Urothelium cell line (cell line): ENCODE measurements around the gene ADPGK.
"Not testable (repeated sequence)": the region's sequence is repeated elsewhere in the genome, so short reads cannot be mapped to it uniquely, and the experiment has no call there.

ENCODE experiments used
- DNase-seq: peaks from one replicate; pipeline ENCODE4 v3.0.0; 2011; ENCODE audit warnings: low spot score, mixed read lengths
- FAIRE-seq: peaks from 2 replicates; lab custom pipeline; 2011; peaks lifted over from hg19 to GRCh38; lab: Jason Lieb, UNC

Gene ADPGK

DNA sequence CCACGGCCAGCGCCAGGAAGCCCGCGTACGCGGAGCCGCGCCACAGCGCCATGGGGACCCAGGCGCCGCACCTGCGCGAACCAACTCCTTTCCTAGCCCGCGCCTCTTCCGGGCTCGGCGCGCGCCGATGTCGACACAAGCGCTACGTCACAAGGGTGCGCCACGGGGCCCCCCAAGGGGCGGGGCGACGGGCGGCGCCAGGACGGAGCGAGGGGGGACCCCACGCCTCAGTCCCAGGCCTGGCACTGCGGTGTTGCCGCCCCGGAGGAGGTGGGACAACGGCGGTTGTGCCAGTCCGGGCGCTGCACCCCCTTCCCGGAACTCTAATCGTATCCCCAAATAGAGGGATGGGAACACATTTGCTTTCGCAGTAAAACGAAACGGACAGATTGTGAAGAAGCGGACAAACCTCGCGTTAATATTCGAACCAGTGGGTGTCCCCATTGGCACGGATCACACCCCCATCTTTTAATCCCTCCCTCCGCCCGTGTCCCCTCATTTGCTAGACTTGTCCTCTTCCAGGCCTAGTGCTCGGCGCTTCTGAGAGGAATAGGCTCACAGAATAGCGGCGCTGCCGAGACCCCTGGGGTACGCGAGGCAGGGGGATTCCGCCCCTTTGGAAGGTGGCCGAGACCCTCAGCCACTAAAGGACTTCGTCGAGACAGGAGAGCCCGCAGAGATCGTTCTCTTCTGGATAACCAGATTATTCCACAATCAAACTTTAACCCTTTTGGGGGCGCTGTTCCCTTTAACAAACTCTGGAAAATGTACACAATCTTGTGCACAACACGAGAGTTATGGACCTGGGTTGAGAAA is at the start of gene ADPGK:
Gene ADPGK (minus strand): TSS at position 119 of the 816 bp plus-strand sequence. CDS start 67 bp downstream, at position 52.
- FAIRE-seq, result no peak

GRCh38 chr15:72827226-72827625 is 43.7 kb upstream of the ADPGK start:
- FAIRE-seq, result no peak
- DNase-seq, result no peak

More for the DNA sequence above, at the start of gene ADPGK:
- peak; percentile 91 for DNase-seq

DNA sequence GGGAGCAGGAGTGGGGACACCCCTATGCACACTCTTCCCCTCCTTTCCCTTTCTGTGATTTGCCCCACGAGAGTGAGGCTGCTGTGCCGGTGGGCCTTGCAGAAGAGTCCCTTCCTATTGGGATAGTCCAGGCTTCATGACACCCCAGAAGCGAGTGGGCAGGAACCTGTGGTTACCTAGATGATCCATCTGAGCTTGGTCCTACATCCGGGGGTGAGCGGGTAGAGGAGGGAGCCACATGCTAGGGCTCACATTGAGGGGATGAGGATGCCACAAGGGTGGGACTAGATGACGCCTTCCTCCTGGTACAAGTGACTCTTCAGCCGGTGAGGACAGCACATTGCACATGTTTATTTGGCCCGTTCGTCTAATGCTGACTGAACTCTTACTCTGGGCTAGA is 43.1 kb upstream of the ADPGK start:
- DNase-seq (no peak), FAIRE-seq (no peak)

DNA sequence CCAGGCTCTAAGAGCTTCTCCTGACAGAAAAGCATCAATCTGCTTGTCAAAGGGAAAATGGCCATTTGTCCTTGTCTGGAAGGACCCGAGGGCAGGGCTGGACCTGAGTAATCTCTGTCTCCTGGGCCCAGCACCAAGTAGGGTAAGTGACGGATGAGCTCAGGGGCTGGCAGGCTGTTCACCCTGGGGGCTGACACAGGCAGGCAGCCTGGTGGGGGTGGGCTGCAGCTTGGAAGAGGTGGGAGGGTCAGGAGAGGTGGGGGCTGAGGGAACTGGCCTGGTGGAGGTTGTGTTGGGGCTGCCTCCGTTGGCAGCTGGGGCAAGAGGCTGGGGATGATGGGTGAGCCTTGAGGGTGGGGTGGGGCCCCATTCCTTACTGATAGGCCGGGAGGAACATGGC is 42.3 kb upstream of the ADPGK start:
- FAIRE-seq, result no peak
- no peak for DNase-seq

GRCh38 chr15:72824781-72825180 is 41.2 kb upstream of the ADPGK start:
- DNase-seq, result no peak
- peak; percentile 9 for FAIRE-seq

- no peak for FAIRE-seq
- no peak for DNase-seq
These were observed 40.6 kb upstream of the ADPGK start for GRCh38 chr15:72824112-72824511.

- FAIRE-seq (no peak), DNase-seq (no peak)
These were observed 36.7 kb upstream of the ADPGK start for GRCh38 chr15:72820278-72820677.

DNA sequence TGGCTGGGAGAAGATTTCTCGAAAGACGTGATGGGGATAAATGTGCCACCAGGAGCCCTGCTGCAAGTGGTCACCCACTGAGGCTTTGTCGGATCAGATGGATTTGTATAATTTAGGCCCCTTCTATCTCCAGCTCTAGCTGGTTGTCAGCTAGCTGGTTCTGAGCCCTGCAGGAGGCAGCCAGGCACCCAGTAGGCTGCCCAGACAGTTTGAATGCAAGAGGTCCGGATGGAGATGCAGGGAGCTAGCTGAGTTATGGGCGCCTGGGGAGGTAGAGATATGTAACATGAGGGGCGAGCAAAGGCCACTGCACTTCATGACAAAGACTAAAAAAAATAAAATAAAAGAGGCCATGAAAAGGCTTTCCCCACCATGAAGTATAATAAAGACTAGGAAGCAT is 35.1 kb upstream of the ADPGK start:
- no peak for FAIRE-seq
- DNase-seq, result no peak

GRCh38 chr15:72813345-72814004 is 29.9 kb upstream of the ADPGK start:
- DNase-seq, result no peak
- FAIRE-seq, result no peak

DNA sequence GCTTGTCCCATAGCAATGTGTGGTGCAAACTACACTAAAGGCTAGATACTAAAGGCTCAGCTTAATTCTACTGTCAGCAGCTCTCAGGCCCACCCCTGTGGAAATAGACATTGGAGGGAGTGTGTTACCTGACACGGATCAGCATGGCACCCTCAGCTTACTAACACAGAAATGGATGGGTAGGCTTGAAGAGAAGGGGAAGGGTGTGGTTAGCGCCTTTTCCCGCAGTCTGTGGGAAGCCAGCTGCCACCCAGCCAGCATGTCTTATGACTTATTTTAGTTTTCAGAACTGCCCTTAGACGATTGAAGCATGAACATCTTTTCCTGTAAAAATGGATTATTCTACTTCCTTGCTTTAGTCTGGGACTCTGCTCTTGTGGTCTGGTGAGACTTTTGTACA is 25.8 kb upstream of the ADPGK start:
- no peak for FAIRE-seq
- no peak for DNase-seq

GRCh38 chr15:72807346-72807745 is 23.8 kb upstream of the ADPGK start:
- FAIRE-seq, DNase-seq: not testable (repeated sequence)

DNA sequence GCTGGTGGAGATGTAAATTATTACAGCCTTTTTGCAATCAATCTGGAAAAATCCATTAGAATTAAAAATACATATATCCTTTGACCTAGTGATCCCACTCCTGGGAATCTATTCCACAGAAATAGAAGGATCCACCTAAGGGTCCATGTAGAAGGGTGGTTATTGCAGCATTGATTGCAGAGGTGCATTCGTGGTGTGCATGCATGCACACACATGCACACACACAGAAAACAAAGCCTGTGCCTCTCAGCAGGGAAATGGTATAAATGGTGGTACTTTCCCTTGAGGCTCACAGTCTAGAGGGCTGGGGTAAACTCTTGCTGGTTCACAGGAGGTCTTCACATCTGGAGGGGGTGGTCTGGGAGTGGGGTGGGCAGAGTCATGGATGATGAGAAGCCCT is 19.4 kb upstream of the ADPGK start:
- FAIRE-seq (no peak), DNase-seq (no peak)

DNA sequence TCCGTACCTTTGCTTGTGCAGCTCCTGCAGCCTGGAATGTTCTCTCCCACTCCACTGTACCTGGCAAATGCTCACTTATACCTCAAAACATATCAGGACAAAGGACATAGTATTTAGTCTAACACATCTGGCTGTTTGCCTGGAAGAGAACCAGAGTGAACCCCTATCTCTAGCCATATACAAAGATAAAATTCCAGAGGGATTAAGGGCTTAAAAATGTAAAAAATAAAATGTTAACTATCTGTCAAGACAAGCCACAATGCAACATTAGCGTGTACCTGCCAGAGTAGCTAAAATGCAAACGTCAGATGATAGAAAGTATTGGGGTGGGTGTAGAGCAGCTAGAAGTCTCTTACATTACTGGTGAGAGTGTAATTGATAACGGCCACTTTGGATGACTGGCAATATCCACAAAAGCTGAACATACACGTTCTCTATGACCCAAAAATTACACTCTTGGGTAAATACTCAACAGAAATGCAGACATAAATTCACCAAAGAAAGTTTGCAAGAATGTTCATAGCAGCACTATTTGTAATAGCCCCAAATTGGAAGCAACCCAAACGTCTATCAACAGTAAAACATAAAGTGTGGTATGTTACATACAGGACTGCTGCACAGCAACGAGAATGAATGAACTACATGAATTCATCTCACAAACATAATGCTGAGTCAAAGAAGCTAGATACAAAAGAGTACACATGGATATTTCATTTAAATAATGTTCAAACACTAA is 18.2 kb upstream of the ADPGK start:
- no peak for FAIRE-seq

DNA sequence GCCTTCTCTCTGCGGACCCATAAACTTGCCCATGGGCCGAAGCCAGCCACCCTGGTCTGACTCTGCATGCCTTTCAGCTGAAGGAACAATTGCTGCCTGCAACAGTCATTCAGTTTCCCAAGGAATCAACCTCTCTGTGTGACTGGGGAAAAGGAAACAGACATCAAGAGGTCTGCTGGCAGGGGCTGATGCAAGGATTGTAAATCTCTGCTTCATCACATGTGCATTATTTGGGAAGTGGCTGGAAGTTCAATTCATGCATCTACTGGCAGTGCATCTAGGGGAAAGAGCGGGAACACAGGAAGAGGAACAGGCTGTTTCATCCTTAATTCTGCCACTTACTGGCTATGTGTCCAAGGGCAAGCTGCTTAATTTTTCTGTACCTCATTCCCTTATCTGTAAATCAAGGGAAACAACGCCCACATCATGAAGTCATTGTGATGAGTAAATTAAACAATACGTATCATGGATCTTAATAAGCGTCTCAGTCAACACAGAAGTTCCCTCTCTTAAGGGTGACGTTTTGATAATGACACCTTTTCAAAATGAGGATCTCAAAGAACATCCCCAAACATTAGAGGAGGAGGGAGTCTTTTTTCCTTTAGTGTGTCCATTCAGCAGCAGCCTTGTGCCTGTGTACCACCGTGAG is 17.4 kb upstream of the ADPGK start:
- DNase-seq (no peak), FAIRE-seq (no peak)

More for the DNA sequence above, 18.2 kb upstream of the ADPGK start:
- no peak for DNase-seq

DNA sequence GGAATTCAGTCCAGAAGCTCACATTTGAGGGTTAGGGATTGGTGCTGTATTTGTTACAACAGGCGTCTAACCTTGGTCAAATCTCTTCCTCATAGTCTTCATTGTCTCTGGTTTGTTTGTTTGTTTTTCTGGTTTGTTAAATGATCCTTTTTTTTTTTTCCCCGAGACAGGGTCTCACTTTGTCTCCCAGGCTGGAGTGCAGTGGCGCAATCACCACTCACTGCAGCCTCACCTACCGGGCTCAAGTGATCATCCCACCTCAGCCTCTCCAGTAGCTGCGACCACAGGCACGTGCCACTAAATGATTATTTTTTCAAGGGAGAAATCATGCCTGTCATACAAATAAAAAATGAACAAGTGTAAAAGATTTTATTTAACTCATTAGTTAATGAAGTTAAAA is 14.3 kb upstream of the ADPGK start:
- DNase-seq (no peak), FAIRE-seq (no peak)

GRCh38 chr15:72797338-72797689 is 13.8 kb upstream of the ADPGK start:
- DNase-seq (no peak), FAIRE-seq (no peak)

GRCh38 chr15:72796515-72797337 is 13.2 kb upstream of the ADPGK start:
- DNase-seq (peak; percentile 72), FAIRE-seq (no peak)

DNA sequence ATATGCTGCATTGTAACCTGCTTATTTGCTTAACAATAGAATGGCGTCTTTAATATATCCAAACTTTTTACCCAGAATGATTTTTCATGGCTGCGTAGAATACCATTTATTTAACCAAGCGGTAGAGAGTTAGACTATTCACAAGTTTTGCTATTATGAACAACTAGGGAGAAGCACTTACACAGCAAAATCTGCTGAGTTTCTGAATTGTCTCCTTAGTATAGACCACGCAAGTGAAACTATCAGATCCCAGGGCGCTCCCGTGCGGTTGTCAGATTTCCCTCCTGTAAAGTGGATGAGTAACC is 12.6 kb upstream of the ADPGK start:
- FAIRE-seq (no peak), DNase-seq (no peak)

DNA sequence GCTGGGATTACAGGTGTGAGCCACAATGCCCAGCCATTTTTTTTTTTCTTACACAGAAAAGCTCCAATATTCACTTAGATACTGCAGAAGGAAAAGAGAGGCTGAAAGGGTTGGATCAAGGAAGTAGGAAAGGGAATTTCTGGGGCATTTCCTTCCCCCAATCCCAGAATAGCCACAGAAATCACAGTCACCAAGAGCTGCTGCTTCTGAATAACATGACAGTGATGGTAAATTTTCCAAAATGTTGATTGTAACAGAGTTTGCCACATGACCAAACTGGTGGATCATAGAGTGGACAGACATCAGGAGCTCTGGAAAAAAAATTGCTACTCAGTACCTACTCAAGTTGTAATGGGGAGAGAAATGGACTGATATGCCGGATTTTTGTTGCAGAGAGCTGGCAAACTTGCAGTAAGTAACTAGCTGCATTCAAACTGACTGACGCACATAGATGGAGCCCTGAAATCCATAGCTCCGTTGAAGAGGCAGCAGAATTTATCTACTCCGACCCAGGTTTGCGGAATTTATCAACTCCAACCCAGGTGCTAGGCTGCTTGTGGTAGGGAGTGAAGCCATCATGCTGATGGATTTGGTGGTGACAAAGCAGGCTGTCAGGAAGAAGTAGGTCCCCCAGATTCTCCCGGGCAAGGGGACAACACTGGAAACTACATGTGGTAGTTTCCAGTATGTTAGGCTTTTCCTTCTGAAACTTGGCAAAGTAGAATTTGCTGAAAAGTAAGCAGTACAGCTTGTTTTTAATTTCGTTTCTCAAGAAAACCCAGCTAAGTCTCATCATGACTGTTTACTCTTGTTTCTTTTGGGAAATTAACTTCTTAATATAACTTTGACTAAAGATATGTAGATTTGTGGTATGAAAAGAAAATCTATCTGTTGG is 10.5 kb upstream of the ADPGK start:
- FAIRE-seq (no peak), DNase-seq (no peak)

DNA sequence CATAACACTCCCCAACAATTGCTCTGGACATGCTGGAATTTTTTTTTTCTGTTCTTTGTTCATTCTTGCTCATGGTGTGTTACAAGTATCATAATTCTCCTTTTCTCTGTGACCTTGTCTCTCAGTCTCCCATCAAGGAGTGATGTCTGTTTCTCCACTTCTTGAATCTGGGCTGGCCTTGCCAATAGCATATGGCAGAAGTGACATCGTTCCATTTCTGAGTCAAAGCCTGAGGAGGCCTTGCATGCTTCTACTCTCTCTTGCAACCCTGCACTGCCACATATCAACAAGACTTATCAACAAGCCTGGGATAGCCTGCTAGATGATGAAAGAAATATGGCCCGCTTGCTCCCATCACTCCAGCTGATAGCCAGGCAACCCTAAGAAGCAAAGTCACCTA is 8.9 kb upstream of the ADPGK start:
- FAIRE-seq, result no peak
- DNase-seq, result no peak
